Smooth muscle cell (in vitro differentiated cells): ENCODE measurements around the gene ZNF213. TPM values are rescaled to one million over a fixed set of nuclear protein-coding genes. Genes with fewer than 3 reads are reported as not detected.

ENCODE experiments used
- polyA plus RNA-seq: library from polyadenylated mRNA; unstranded; fragments of >200 nt; fragmentation: Nextera tagmentation; extraction: Ambion mirVana; gene quantifications from 2 replicates; pipeline ENCODE4 v1.2.1, GENCODE V29; 2016
- small RNA-seq: library from RNA; depleted of rRNA; stranded (forward); fragments of <200 nt; gene quantifications from one replicate; pipeline ENCODE3, GENCODE V24; 2014
- total RNA-seq: library from RNA; depleted of rRNA; stranded (reverse); fragments of >200 nt; gene quantifications from 2 replicates; pipeline ENCODE4 v1.2.3, GENCODE V29; 2014

Gene ZNF213
- total and polyA plus RNA-seq, 2 experiments from 2014 or later, result 9.2 to 9.6 TPM

Small RNAs within 50 kb of the gene (small RNA-seq; reads per million reads assigned to genes)
- gene RNU1-22P, result not detected

Other genes with a start within 250 kb of the ZNF213 start
- gene FLYWCH1, start 223.1 kb upstream of the ZNF213 start, total RNA-seq, result 13.5 and 26.1 TPM in 2 replicates
- 26.0 and 26.4 TPM in 2 replicates for gene FLYWCH1, start 223.1 kb upstream of the ZNF213 start, polyA plus RNA-seq
- gene KREMEN2, start 170.8 kb upstream of the ZNF213 start, total RNA-seq, result 0.27 and 1.3 TPM in 2 replicates
- gene KREMEN2, start 170.8 kb upstream of the ZNF213 start, polyA plus RNA-seq, result 2.0 TPM in 2 replicates
- 4.6 and 4.8 TPM in 2 replicates for gene PAQR4, start 165.7 kb upstream of the ZNF213 start, total RNA-seq
- gene PAQR4, start 165.7 kb upstream of the ZNF213 start, polyA plus RNA-seq, result 7.9 and 9.3 TPM in 2 replicates
- 10.4 and 13.8 TPM in 2 replicates for gene PKMYT1, start 154.6 kb upstream of the ZNF213 start, total RNA-seq
- gene PKMYT1, start 154.6 kb upstream of the ZNF213 start, polyA plus RNA-seq, result 28.9 and 32.6 TPM in 2 replicates
- gene CLDN9, start 122.1 kb upstream of the ZNF213 start, total RNA-seq, result 1.3 and 1.8 TPM in 2 replicates
- gene CLDN9, start 122.1 kb upstream of the ZNF213 start, polyA plus RNA-seq, result 0.81 and 4.5 TPM in 2 replicates
- gene CLDN6, start 116.8 kb upstream of the ZNF213 start, total RNA-seq, result 97.0 and 113 TPM in 2 replicates
- 55.4 and 365 TPM in 2 replicates for gene CLDN6, start 116.8 kb upstream of the ZNF213 start, polyA plus RNA-seq
- gene TNFRSF12A, start 114.7 kb upstream of the ZNF213 start, total RNA-seq, result 192 and 219 TPM in 2 replicates
- 386 and 512 TPM in 2 replicates for gene TNFRSF12A, start 114.7 kb upstream of the ZNF213 start, polyA plus RNA-seq
- 63.3 and 73.5 TPM in 2 replicates for gene HCFC1R1, start 111.1 kb upstream of the ZNF213 start, total RNA-seq
- 337 and 367 TPM in 2 replicates for gene HCFC1R1, start 111.1 kb upstream of the ZNF213 start, polyA plus RNA-seq
- 24.1 and 28.9 TPM in 2 replicates for gene THOC6, start 111.0 kb upstream of the ZNF213 start, total RNA-seq
- 59.4 and 83.9 TPM in 2 replicates for gene THOC6, start 111.0 kb upstream of the ZNF213 start, polyA plus RNA-seq
- gene BICDL2, start 98.1 kb upstream of the ZNF213 start, total RNA-seq, result 0.49 and 1.5 TPM in 2 replicates
- gene BICDL2, start 98.1 kb upstream of the ZNF213 start, polyA plus RNA-seq, result 0.86 and 7.9 TPM in 2 replicates
- gene MMP25, start 88.5 kb upstream of the ZNF213 start, total RNA-seq, result 0.36 and 0.90 TPM in 2 replicates
- 1.3 and 3.5 TPM in 2 replicates for gene MMP25, start 88.5 kb upstream of the ZNF213 start, polyA plus RNA-seq
- gene IL32, start 69.4 kb upstream of the ZNF213 start, total RNA-seq, result 25.1 and 26.3 TPM in 2 replicates
- gene IL32, start 69.4 kb upstream of the ZNF213 start, polyA plus RNA-seq, result 27.7 and 35.0 TPM in 2 replicates
- not detected in 2 replicates for gene ZSCAN10, start 35.7 kb upstream of the ZNF213 start, total RNA-seq
- 0.30 TPM in 1 of 2 replicates, not detected in the other for gene ZSCAN10, start 35.7 kb upstream of the ZNF213 start, polyA plus RNA-seq
- 7.2 and 7.9 TPM in 2 replicates for gene ZNF205, start 22.4 kb upstream of the ZNF213 start, total RNA-seq
- gene ZNF205, start 22.4 kb upstream of the ZNF213 start, polyA plus RNA-seq, result 11.9 and 12.8 TPM in 2 replicates
- not detected in 2 replicates for gene OR1F1, start 53.2 kb downstream of the ZNF213 start, total RNA-seq
- gene OR1F1, start 53.2 kb downstream of the ZNF213 start, polyA plus RNA-seq, result not detected in 2 replicates
- 7.7 and 8.7 TPM in 2 replicates for gene ZNF200, start 100.1 kb downstream of the ZNF213 start, total RNA-seq
- 6.1 and 7.0 TPM in 2 replicates for gene ZNF200, start 100.1 kb downstream of the ZNF213 start, polyA plus RNA-seq
- 0.72 TPM in 1 of 2 replicates, not detected in the other for gene MEFV, start 121.6 kb downstream of the ZNF213 start, total RNA-seq
- gene MEFV, start 121.6 kb downstream of the ZNF213 start, polyA plus RNA-seq, result not detected in 2 replicates
- gene ZNF263, start 148.5 kb downstream of the ZNF213 start, total RNA-seq, result 17.6 and 32.2 TPM in 2 replicates
- gene ZNF263, start 148.5 kb downstream of the ZNF213 start, polyA plus RNA-seq, result 27.4 and 29.0 TPM in 2 replicates
- gene TIGD7, start 170.4 kb downstream of the ZNF213 start, total RNA-seq, result 5.0 and 7.4 TPM in 2 replicates
- 1.7 and 3.6 TPM in 2 replicates for gene TIGD7, start 170.4 kb downstream of the ZNF213 start, polyA plus RNA-seq
- 18.6 and 24.8 TPM in 2 replicates for gene ZNF75A, start 170.5 kb downstream of the ZNF213 start, total RNA-seq
- 13.5 and 13.7 TPM in 2 replicates for gene ZNF75A, start 170.5 kb downstream of the ZNF213 start, polyA plus RNA-seq
- gene OR2C1, start 220.9 kb downstream of the ZNF213 start, total RNA-seq, result 0.36 TPM in 1 of 2 replicates, not detected in the other
- not detected in 2 replicates for gene OR2C1, start 220.9 kb downstream of the ZNF213 start, polyA plus RNA-seq